GM18511 (cell line): Measurements from ENCODE around the gene CDH8.
"Not testable (repeated sequence)": the region's sequence is repeated elsewhere in the genome, so short reads cannot be mapped to it uniquely, and the experiment has no call there.

ENCODE experiments used
- ATAC-seq: cut with Tn5 transposase; IDR thresholded peaks from one replicate; pipeline ENCODE4 v1.9.1; 2021; ENCODE audit warnings: mild to moderate bottlenecking, moderate library complexity; ENCODE audit not compliant: unreplicated experiment

CDH8 gene

GRCh38 chr16:61797296-61797795 is 238.9 kb downstream of the CDH8 start:
- ATAC-seq = no peak

- ATAC-seq = no peak
Measured at GRCh38 chr16:61792194-61792909, 243.9 kb downstream of the CDH8 start.

GRCh38 chr16:61791464-61791863 is 244.8 kb downstream of the CDH8 start:
- no peak for ATAC-seq

- ATAC-seq = not testable (repeated sequence)
Measured at GRCh38 chr16:61781855-61782254, 254.4 kb downstream of the CDH8 start.

- no peak for ATAC-seq
Measured at GRCh38 chr16:61780161-61780560, 256.1 kb downstream of the CDH8 start.

- ATAC-seq = no peak
Measured at GRCh38 chr16:61770301-61770700, 265.9 kb downstream of the CDH8 start.

- ATAC-seq = no peak
Measured at GRCh38 chr16:61763991-61764390, 272.2 kb downstream of the CDH8 start.

- no peak for ATAC-seq
Measured at GRCh38 chr16:61763013-61763412, 273.2 kb downstream of the CDH8 start.

- ATAC-seq = no peak
Measured at GRCh38 chr16:61730997-61731396, 305.2 kb downstream of the CDH8 start.

- no peak for ATAC-seq
Measured at GRCh38 chr16:61726701-61727100, 309.5 kb downstream of the CDH8 start.

GRCh38 chr16:61726125-61726524 is 310.1 kb downstream of the CDH8 start:
- ATAC-seq = no peak

GRCh38 chr16:61721544-61721943 is 314.7 kb downstream of the CDH8 start:
- ATAC-seq = no peak

GRCh38 chr16:61715393-61715792 is 320.8 kb downstream of the CDH8 start:
- ATAC-seq = no peak

GRCh38 chr16:61713787-61714186 is 322.5 kb downstream of the CDH8 start:
- ATAC-seq = no peak

GRCh38 chr16:61699640-61700039 is 336.6 kb downstream of the CDH8 start:
- ATAC-seq = not testable (repeated sequence)

- ATAC-seq = no peak
Measured at GRCh38 chr16:61684541-61684940, 351.7 kb downstream of the CDH8 start.

- ATAC-seq = no peak
Measured at GRCh38 chr16:61681673-61682072, 354.6 kb downstream of the CDH8 start.

- ATAC-seq = no peak
Measured at GRCh38 chr16:61681124-61681523, 355.1 kb downstream of the CDH8 start.

GRCh38 chr16:61678182-61678581 is 358.1 kb downstream of the CDH8 start:
- no peak for ATAC-seq

GRCh38 chr16:61677776-61678175 is 358.5 kb downstream of the CDH8 start:
- no peak for ATAC-seq

GRCh38 chr16:61676740-61677139 is 359.5 kb downstream of the CDH8 start:
- ATAC-seq = no peak

GRCh38 chr16:61671161-61671560 is 365.1 kb downstream of the CDH8 start:
- ATAC-seq = no peak

- ATAC-seq = no peak
Measured at GRCh38 chr16:61665512-61665911, 370.7 kb downstream of the CDH8 start.
